HFF-Myc (cell line): ENCODE data around the gene SIAE.

Experiments
- DNase-seq: peaks from one replicate; pipeline ENCODE4 v3.0.0-alpha.2; 2011; ENCODE audit warnings: low read depth; ENCODE audit errors: extremely low read depth
- H3K4me3 ChIP-seq: replicated peaks from 2 replicates; pipeline ENCODE4 v1.5.1; 2011; ENCODE audit warnings: low read depth, mild to moderate bottlenecking, control low read depth, low read length
- CTCF ChIP-seq: IDR thresholded peaks from 2 replicates; pipeline ENCODE4 v1.5.1; 2012; ENCODE audit warnings: mild to moderate bottlenecking, low read depth, low read length, control low read depth; ENCODE audit errors: missing control alignments

Gene SIAE

GRCh38 chr11:124673333-124674167 is at the start of gene SIAE, which contains the start of gene SPA17:
Gene SIAE, minus strand, starts transcription at chr11:124673739. Its CDS starts 31 bp downstream, at chr11:124673708.
Gene SPA17, plus strand, starts transcription at chr11:124673904. Its CDS starts 1,361 bp downstream, at chr11:124675265.
- H3K4me3 ChIP-seq, result peak within 1 kb of the TSS; percentile 80
- peak; percentile 84 for DNase-seq
- TF ChIP-seq CTCF, result no peak

GRCh38 chr11:124722176-124722575 is 48.6 kb upstream of the SIAE start:
- H3K4me3 ChIP-seq, result no peak overlapping the region
- TF ChIP-seq CTCF, result no peak
- no peak for DNase-seq

GRCh38 chr11:124719534-124719933 is 46.0 kb upstream of the SIAE start:
- no peak overlapping the region for H3K4me3 ChIP-seq
- no peak for TF ChIP-seq CTCF
- DNase-seq, result no peak

GRCh38 chr11:124718801-124719200 is 45.3 kb upstream of the SIAE start:
- no peak overlapping the region for H3K4me3 ChIP-seq
- DNase-seq, result no peak
- TF ChIP-seq CTCF, result no peak

- no peak for DNase-seq
- TF ChIP-seq CTCF, result no peak
- H3K4me3 ChIP-seq, result peak overlapping the region; percentile 12; the same call in 1 of the 2 replicates
These were observed 44.5 kb upstream of the SIAE start for GRCh38 chr11:124717786-124718651.

- no peak overlapping the region for H3K4me3 ChIP-seq
- no peak for TF ChIP-seq CTCF
- no peak for DNase-seq
These were observed 43.9 kb upstream of the SIAE start for GRCh38 chr11:124717421-124717785.
